WERI-Rb-1 (cell line): ENCODE data around the gene SLC12A3.

Source experiments
- DNase-seq: peaks from one replicate; pipeline ENCODE4 v3.0.0-alpha.2; 2020
- H3K27ac ChIP-seq: fragments of 250-450 bp; sonication (Bioruptor Pico); 2 replicates; pipeline ENCODE4 v1.5.1; 2020; ENCODE audit warnings: mild to moderate bottlenecking, moderate library complexity
- H3K27me3 ChIP-seq: fragments of 250-450 bp; sonication (Bioruptor Pico); 2 replicates; pipeline ENCODE4 v1.5.1; 2021; ENCODE audit warnings: mild to moderate bottlenecking, low read depth, moderate library complexity; ENCODE audit not compliant: insufficient read depth, severe bottlenecking
- H3K36me3 ChIP-seq: fragments of 250-450 bp; sonication (Bioruptor Pico); 2 replicates; pipeline ENCODE4 v1.5.1; 2020; ENCODE audit warnings: mild to moderate bottlenecking, moderate library complexity
- H3K4me3 ChIP-seq: 2 replicates; pipeline ENCODE4 v1.5.1; 2011; ENCODE audit warnings: low read depth, mild to moderate bottlenecking, control low read depth, low read length
- H3K9me3 ChIP-seq: fragments of 250-450 bp; sonication (Bioruptor Pico); 2 replicates; pipeline ENCODE4 v1.5.1; 2021; ENCODE audit warnings: mild to moderate bottlenecking, moderate library complexity; ENCODE audit not compliant: severe bottlenecking
- TF ChIP-seq, protein P1 (sequence below): IDR thresholded peaks from 2 replicates; pipeline ENCODE4 v1.5.1; 2011; ENCODE audit warnings: low read depth, mild to moderate bottlenecking, control low read depth, inconsistent platforms, low read length

SLC12A3 gene

DNA sequence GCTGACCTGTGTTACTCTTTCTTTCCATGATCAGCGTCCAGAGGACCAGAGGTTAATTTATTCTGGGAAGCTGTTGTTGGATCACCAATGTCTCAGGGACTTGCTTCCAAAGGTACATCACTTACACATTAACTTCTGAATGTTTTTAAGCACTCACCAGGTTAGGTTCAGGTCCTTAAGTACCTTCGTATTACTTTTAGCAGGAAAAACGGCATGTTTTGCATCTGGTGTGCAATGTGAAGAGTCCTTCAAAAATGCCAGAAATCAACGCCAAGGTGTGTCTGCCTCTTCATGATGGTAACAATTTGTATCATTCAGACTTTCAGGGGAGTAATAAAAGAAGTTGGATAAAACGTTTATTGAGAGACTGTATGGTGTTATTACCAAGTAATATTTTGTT lies 70.2 kb downstream of the SLC12A3 start:
- H3K9me3 ChIP-seq = no peaks in the 10 kb centered on the region
- peaks cover 72% of the 10 kb centered on the region for H3K36me3 ChIP-seq
- no peaks in the 10 kb centered on the region for H3K27me3 ChIP-seq
- H3K27ac ChIP-seq = no peak overlapping the region
- DNase-seq = no peak
- TF ChIP-seq, protein P1, sequence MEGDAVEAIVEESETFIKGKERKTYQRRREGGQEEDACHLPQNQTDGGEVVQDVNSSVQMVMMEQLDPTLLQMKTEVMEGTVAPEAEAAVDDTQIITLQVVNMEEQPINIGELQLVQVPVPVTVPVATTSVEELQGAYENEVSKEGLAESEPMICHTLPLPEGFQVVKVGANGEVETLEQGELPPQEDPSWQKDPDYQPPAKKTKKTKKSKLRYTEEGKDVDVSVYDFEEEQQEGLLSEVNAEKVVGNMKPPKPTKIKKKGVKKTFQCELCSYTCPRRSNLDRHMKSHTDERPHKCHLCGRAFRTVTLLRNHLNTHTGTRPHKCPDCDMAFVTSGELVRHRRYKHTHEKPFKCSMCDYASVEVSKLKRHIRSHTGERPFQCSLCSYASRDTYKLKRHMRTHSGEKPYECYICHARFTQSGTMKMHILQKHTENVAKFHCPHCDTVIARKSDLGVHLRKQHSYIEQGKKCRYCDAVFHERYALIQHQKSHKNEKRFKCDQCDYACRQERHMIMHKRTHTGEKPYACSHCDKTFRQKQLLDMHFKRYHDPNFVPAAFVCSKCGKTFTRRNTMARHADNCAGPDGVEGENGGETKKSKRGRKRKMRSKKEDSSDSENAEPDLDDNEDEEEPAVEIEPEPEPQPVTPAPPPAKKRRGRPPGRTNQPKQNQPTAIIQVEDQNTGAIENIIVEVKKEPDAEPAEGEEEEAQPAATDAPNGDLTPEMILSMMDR = no peak
- H3K4me3 ChIP-seq = no peak overlapping the region

DNA sequence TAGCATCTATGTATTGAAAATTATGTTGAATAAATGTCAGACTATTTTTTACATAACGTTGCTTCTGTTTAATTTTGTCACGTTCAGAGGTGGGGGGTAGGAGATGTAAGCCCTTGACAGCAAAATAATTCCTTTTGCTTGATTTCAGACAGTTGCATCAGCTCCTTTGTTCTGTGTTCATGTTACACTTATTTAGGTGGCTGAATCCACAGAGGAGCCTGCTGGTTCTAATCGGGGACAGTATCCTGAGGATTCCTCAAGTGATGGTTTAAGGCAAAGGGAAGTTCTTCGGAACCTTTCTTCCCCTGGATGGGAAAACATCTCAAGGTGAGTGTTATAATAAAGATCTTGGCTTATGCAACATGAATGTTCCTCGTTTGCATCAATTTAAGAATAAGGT lies 71.5 kb downstream of the SLC12A3 start:
- no peaks in the 10 kb centered on the region for H3K27me3 ChIP-seq
- no peak overlapping the region for H3K4me3 ChIP-seq
- H3K27ac ChIP-seq = no peak overlapping the region
- H3K36me3 ChIP-seq = peaks cover 85% of the 10 kb centered on the region
- H3K9me3 ChIP-seq = no peaks in the 10 kb centered on the region
- no peak for DNase-seq
- TF ChIP-seq, protein P1 = no peak

DNA sequence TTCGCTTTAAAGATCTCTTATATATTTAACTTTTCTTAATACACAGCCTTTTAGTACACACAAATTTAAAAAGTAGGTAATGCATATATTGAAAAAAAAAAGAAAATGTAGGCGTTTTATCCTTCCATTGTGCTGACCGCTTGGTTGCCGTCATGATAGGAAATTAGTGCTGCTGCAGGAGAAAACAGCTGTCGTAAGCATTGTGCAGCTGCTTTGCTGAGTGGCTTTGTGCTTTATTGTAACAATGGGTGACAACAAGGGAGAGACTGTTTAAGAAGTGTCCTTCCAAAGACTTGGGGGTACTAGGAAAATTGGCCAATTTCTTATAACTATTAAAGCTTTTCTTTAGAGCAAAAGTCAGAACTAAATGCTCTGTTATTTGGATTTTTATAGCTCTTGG lies 71.9 kb downstream of the SLC12A3 start:
- TF ChIP-seq, protein P1 = no peak
- H3K27ac ChIP-seq = no peak overlapping the region
- H3K9me3 ChIP-seq = no peaks in the 10 kb centered on the region
- H3K27me3 ChIP-seq = no peaks in the 10 kb centered on the region
- peaks cover 89% of the 10 kb centered on the region for H3K36me3 ChIP-seq
- no peak overlapping the region for H3K4me3 ChIP-seq
- no peak for DNase-seq

DNA sequence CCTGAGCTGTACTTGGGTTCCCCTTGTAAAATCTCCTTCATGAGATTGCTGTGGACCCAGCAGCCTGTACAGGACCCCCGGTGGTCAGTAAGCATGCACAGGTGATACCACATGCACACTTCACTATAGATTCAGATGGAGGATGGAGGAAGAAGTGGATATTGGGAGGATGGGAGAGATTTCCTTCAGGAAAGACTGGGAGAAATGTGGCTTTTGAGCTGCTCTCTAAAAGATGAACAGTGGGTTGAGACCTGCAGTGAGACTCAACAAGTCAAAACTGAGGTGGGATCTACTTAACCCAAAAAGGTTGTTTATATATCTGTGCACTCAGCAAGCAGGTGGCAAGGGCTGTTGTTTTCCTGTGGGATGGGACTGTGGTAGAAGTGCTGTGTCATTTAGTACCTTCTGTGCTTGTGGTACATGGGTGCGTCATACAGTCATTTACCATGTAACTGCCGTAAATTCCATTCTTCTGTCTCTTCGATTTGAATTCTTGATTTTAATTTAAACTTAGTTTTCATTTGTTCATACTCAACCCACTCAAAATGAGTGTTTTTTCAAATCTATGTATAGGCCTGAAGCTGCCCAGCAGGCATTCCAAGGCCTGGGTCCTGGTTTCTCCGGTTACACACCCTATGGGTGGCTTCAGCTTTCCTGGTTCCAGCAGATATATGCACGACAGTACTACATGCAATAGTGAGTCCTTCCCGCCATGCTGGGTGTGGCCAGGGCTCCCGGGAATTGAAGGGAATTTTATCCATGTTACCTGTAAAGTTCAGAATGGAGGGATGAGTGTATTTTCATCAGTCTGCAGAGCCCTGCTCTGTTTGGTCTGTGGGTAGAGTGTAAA lies 73.9 kb downstream of the SLC12A3 start:
- H3K36me3 ChIP-seq = peaks cover 97% of the 10 kb centered on the region

DNA sequence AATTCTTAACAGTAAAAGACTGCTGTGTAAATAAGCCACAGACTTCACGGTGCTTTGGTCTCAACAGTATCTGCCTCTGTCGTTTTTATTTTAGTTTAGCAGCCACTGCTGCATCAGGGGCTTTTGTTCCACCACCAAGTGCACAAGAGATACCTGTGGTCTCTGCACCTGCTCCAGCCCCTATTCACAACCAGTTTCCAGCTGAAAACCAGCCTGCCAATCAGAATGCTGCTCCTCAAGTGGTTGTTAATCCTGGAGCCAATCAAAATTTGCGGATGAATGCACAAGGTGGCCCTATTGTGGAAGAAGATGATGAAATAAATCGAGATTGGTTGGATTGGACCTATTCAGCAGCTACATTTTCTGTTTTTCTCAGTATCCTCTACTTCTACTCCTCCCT lies 74.8 kb downstream of the SLC12A3 start:
- no peaks in the 10 kb centered on the region for H3K27me3 ChIP-seq
- no peak overlapping the region for H3K27ac ChIP-seq
- H3K36me3 ChIP-seq = peaks cover 100% of the 10 kb centered on the region
- no peaks in the 10 kb centered on the region for H3K9me3 ChIP-seq
- DNase-seq = no peak
- no peak overlapping the region for H3K4me3 ChIP-seq
- TF ChIP-seq, protein P1 = no peak

More for the DNA sequence above, 73.9 kb downstream of the SLC12A3 start:
- Histone ChIP-seq H3K9me3 (no peaks in the 10 kb centered on the region), H3K27me3 (no peaks in the 10 kb centered on the region), H3K4me3 (no peak overlapping the region), H3K27ac (no peak overlapping the region)
- DNase-seq = no peak
- TF ChIP-seq, protein P1 = no peak
